DND-41 (cell line): ENCODE measurements around the gene LIMS2.

ENCODE experiments used
- ATAC-seq: fragments of 200-7000 bp; cut with Tn5 transposase; 3 replicates; pipeline ENCODE4 v1.9.1; 2021; ENCODE audit warnings: low read depth; ENCODE audit not compliant: insufficient read depth
- DNase-seq: peaks from one replicate; pipeline ENCODE4 v3.0.0-alpha.2; 2020
- H2AFZ ChIP-seq: 2 replicates; pipeline ENCODE4 v1.6.0; 2012; ENCODE audit warnings: low read depth, low read length
- H3K27ac ChIP-seq: 2 replicates; pipeline ENCODE4 v1.5.1; 2012; ENCODE audit warnings: low read length, inconsistent platforms
- H3K27me3 ChIP-seq: fragments of 200-600 bp; sonication (generic); 2 replicates; pipeline ENCODE4 v1.6.0; 2012; ENCODE audit warnings: low read length, mild to moderate bottlenecking, inconsistent platforms; ENCODE audit not compliant: insufficient read depth, poor library complexity
- H3K36me3 ChIP-seq: 2 replicates; pipeline ENCODE4 v1.5.1; 2012; ENCODE audit warnings: low read length, inconsistent platforms; ENCODE audit not compliant: insufficient read depth
- H3K4me1 ChIP-seq: 2 replicates; pipeline ENCODE4 v1.5.1; 2012; ENCODE audit warnings: mild to moderate bottlenecking, low read length; ENCODE audit not compliant: insufficient read depth
- H3K4me2 ChIP-seq: 2 replicates; pipeline ENCODE4 v1.6.0; 2012; ENCODE audit warnings: mild to moderate bottlenecking, moderate library complexity, low read length, inconsistent platforms; ENCODE audit not compliant: insufficient read depth
- H3K4me3 ChIP-seq, 2 experiments: fragments of 200-600 bp in 1 of 2; shearing (Covaris generic) in 1 of 2; 2 replicates each; pipeline ENCODE4 v1.5.1; 2012 to 2016; ENCODE audit warnings: inconsistent platforms in 2 of 2, low read length in 2 of 2, mild to moderate bottlenecking in 2 of 2, low read depth in 1 of 2, moderate library complexity in 1 of 2
- H3K79me2 ChIP-seq: 2 replicates; pipeline ENCODE4 v1.6.0; 2012; ENCODE audit warnings: low read length, inconsistent platforms; ENCODE audit not compliant: insufficient read depth
- H3K9ac ChIP-seq: 2 replicates; pipeline ENCODE4 v1.6.0; 2012; ENCODE audit warnings: low read depth, mild to moderate bottlenecking, inconsistent platforms, low read length, moderate library complexity
- H3K9me3 ChIP-seq: 2 replicates; pipeline ENCODE4 v1.5.1; 2012; ENCODE audit warnings: low read length, moderate library complexity, mild to moderate bottlenecking, inconsistent platforms; ENCODE audit not compliant: insufficient read depth, severe bottlenecking
- H4K20me1 ChIP-seq: 2 replicates; pipeline ENCODE4 v1.6.0; 2012; ENCODE audit warnings: low read length; ENCODE audit not compliant: insufficient read depth
- EZH2 ChIP-seq: IDR thresholded peaks from 3 replicates; pipeline ENCODE4 v1.6.1; 2012; ENCODE audit warnings: borderline replicate concordance, low read depth, mild to moderate bottlenecking, moderate library complexity, low read length, inconsistent platforms; ENCODE audit not compliant: severe bottlenecking
- TF ChIP-seq, protein P1 (sequence below): IDR thresholded peaks from 2 replicates; pipeline ENCODE4 v1.5.1; 2012; ENCODE audit warnings: borderline replicate concordance, low read length, moderate library complexity, mild to moderate bottlenecking; ENCODE audit not compliant: poor library complexity, severe bottlenecking; ENCODE audit errors: extremely low read depth

The LIMS2 gene

DNA sequence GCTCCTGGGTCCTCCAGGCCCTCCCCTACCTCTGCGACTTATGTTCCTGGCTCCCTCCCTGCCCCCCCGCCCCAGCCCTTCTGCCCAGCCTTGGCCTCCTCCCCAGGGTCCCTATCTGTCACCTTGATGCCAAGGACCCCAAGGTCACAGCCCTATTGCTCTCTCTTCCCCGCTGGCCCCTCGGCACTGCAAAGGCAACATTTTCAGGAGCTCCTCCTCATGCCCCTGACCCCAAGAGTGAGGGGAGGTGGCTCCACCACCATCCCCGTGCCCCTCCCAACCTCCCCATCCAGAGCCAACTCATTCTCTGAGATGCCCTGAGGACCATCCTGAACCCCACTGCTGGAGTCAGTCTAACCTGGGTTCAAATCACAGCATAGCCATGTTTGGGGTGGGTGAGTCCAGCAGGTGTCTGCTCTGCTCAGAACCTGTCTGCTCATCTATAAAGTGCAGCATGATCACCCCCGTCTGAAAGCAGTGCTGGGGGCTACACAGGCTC is 11.7 kb downstream of the LIMS2 start:
- Histone ChIP-seq H3K79me2 (no peaks in the 10 kb centered on the region), H3K36me3 (no peaks in the 10 kb centered on the region), H3K9me3 (no peaks in the 10 kb centered on the region), H4K20me1 (no peaks in the 10 kb centered on the region), H3K4me1 (peaks cover 8% of the 10 kb centered on the region), H3K4me3 (no peak overlapping the region), H3K9ac (no peak overlapping the region), H3K27ac (no peak overlapping the region), H2AFZ (no peak overlapping the region), H3K4me2 (no peak overlapping the region), H3K27me3 (no peaks in the 10 kb centered on the region)
- TF ChIP-seq, protein P1, sequence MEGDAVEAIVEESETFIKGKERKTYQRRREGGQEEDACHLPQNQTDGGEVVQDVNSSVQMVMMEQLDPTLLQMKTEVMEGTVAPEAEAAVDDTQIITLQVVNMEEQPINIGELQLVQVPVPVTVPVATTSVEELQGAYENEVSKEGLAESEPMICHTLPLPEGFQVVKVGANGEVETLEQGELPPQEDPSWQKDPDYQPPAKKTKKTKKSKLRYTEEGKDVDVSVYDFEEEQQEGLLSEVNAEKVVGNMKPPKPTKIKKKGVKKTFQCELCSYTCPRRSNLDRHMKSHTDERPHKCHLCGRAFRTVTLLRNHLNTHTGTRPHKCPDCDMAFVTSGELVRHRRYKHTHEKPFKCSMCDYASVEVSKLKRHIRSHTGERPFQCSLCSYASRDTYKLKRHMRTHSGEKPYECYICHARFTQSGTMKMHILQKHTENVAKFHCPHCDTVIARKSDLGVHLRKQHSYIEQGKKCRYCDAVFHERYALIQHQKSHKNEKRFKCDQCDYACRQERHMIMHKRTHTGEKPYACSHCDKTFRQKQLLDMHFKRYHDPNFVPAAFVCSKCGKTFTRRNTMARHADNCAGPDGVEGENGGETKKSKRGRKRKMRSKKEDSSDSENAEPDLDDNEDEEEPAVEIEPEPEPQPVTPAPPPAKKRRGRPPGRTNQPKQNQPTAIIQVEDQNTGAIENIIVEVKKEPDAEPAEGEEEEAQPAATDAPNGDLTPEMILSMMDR = no peak
- no peak for TF ChIP-seq EZH2
- ATAC-seq = no peak
- no peak for DNase-seq

DNA sequence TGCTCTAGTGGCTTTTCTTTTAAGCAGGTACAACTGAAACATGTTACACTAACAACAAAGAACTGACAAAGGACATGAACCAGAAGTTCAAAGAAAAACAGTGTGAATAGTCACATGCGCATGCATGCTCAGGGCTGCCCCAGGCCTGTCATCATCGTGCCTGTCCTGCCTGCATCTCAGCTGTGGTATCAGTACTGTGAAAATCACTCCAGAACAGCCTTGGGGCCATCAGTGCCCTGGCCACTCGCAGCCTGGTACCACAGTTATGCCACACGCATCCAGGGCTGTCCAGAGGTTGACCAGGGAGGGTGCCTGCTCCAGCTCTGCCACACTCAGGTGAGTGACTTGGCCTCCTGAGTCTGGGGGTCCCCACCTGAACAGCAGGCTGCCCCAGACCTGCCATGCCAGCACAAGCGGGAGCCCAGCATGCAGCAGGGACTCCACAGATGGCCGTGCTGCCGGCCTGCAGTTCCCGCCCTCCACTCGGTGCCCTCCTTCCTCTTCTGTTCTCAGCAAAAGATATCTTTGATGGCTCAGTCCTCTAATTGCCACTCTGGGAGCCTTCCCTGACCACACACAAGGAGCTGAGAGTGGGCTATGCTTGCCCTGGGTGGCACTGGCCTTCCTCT is 12.3 kb downstream of the LIMS2 start:
- peaks cover 8% of the 10 kb centered on the region for H3K4me1 ChIP-seq
- no peak overlapping the region for H3K4me2 ChIP-seq
- no peaks in the 10 kb centered on the region for H3K9me3 ChIP-seq
- no peak overlapping the region for H2AFZ ChIP-seq
- ATAC-seq = no peak; the same call in 2 of the 3 replicates
- no peak overlapping the region for H3K9ac ChIP-seq
- H3K27me3 ChIP-seq = no peaks in the 10 kb centered on the region
- H3K27ac ChIP-seq = no peak overlapping the region
- no peaks in the 10 kb centered on the region for H3K79me2 ChIP-seq
- no peak for DNase-seq
- H4K20me1 ChIP-seq = no peaks in the 10 kb centered on the region
- H3K4me3 ChIP-seq = no peak overlapping the region
- no peak for TF ChIP-seq EZH2
- H3K36me3 ChIP-seq = no peaks in the 10 kb centered on the region

DNA sequence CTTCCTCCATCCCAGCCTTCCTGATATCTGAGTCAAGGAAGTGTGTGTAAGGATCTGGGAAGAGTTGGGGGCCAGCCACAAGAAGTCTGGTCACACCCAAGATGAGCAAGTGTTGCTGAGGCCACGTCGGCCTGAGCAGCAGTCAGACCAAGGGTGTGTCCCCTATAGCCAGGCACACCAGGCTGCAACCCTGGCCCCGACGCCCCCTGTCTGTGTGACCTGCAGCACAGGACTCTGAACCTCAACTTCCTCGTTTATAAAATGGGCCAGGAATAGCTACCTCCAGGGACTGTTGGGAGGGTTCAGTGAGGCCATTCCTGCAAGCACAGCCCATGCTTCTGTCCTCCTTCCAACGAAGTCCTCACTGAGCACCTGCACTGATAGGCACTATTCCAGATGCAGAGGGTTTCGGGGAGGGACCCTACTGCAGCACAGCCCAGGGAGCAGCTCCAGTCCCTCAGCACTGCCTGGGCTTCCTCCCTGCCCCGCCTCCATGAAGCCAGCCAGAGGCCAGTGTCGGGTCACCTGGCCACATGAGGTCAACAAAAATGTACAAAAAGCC is 13.3 kb downstream of the LIMS2 start:
- H3K27ac ChIP-seq = no peak overlapping the region
- TF ChIP-seq EZH2 = no peak
- TF ChIP-seq, protein P1 = no peak
- H2AFZ ChIP-seq = no peak overlapping the region
- H3K79me2 ChIP-seq = no peaks in the 10 kb centered on the region
- no peaks in the 10 kb centered on the region for H3K27me3 ChIP-seq
- no peaks in the 10 kb centered on the region for H3K36me3 ChIP-seq
- DNase-seq (no peak), ATAC-seq (no peak)
- H4K20me1 ChIP-seq = no peaks in the 10 kb centered on the region
- H3K4me2 ChIP-seq = no peak overlapping the region
- H3K9me3 ChIP-seq = no peaks in the 10 kb centered on the region
- no peak overlapping the region for H3K9ac ChIP-seq
- H3K4me3 ChIP-seq = no peak overlapping the region
- peaks cover 8% of the 10 kb centered on the region for H3K4me1 ChIP-seq

DNA sequence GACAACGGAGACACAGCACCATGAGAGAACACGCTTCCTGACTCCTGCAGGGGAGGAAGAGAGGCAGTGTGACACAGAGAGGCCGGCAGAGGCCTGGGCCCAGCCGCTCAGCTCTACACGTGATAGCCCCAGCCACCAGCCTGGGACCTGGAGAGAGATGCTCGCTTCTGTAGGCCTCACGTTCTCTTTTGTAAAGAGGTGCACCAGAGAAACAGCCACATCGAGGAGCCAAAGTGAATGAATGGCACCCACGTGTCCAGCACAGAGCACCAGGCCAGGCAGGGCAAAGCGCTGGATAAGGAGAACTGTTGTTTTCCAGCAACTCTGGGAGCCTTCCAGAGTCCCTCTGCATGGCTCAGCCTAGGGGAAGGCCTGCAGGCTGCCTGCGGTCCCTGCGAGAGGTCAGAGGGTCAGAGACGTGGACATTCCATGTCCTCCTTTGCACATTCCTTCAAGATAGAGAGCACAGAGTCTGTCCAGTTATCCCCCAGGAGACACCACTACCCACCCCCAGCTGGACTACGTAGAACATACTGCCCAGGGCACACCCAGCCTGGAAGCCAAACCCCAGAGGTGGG is 14.2 kb downstream of the LIMS2 start:
- no peak overlapping the region for H3K27ac ChIP-seq
- H2AFZ ChIP-seq = no peak overlapping the region
- TF ChIP-seq, protein P1 = no peak
- TF ChIP-seq EZH2 = no peak
- ATAC-seq (no peak), DNase-seq (no peak)
- H3K4me1 ChIP-seq = peaks cover 8% of the 10 kb centered on the region
- no peaks in the 10 kb centered on the region for H3K27me3 ChIP-seq
- no peaks in the 10 kb centered on the region for H3K79me2 ChIP-seq
- no peak overlapping the region for H3K4me2 ChIP-seq
- no peaks in the 10 kb centered on the region for H3K9me3 ChIP-seq
- H3K9ac ChIP-seq = no peak overlapping the region
- H3K36me3 ChIP-seq = no peaks in the 10 kb centered on the region
- no peak overlapping the region for H3K4me3 ChIP-seq
- H4K20me1 ChIP-seq = no peaks in the 10 kb centered on the region
